ENCODE measurements around the gene TUBG2.

TUBG2 gene

GRCh38 chr17:42704837-42705494 lies 45.9 kb downstream of the TUBG2 start:
- H3K4me3 ChIP-seq (ENCODE audit: low read depth, low read length), result no peak overlapping the region
- no peak for DNase-seq (ENCODE audit: low read depth, low spot score)
- no peak for TF ChIP-seq CTCF (IDR thresholded peaks at IDR 0.05; ENCODE audit: insufficient read depth, low read length, missing control alignments)
- ChIA-PET CTCF (interaction anchor here (1.0 to 2.3 kb wide), 3 partner anchors 58 to 138 kb away, joined by 3 to 6 read pairs (median 3); no protein-coding TSS in a partner anchor), POLR2A (no interaction called here)

- POLR2A ChIA-PET, result no interaction called here
- TF ChIP-seq CTCF (IDR thresholded peaks at IDR 0.05; ENCODE audit: insufficient read depth, low read length, missing control alignments), result no peak
- no peak overlapping the region for H3K4me3 ChIP-seq (ENCODE audit: low read depth, low read length)
- DNase-seq (ENCODE audit: low read depth, low spot score), result no peak
- CTCF ChIA-PET, result interaction anchor here (1.3 to 1.5 kb wide), 5 partner anchors 11 to 129 kb away, joined by 3 read pairs; partner anchors contain the start of gene PSMC3IP
Observed at GRCh38 chr17:42706732-42707131, 47.6 kb downstream of the TUBG2 start.

GRCh38 chr17:42708588-42708987 lies 49.5 kb downstream of the TUBG2 start:
- no peak for TF ChIP-seq CTCF (IDR thresholded peaks at IDR 0.05; ENCODE audit: insufficient read depth, low read length, missing control alignments)
- no peak for DNase-seq (ENCODE audit: low read depth, low spot score)
- ChIA-PET POLR2A (no interaction called here), CTCF (interaction anchor here (0.9 to 3.0 kb wide), 5 partner anchors 11 to 220 kb away, joined by 3 to 19 read pairs (median 4); partner anchors contain the start of gene BECN1)
- no peak overlapping the region for H3K4me3 ChIP-seq (ENCODE audit: low read depth, low read length)

GRCh38 chr17:42709561-42709960 lies 50.5 kb downstream of the TUBG2 start:
- no peak for TF ChIP-seq CTCF (IDR thresholded peaks at IDR 0.05; ENCODE audit: insufficient read depth, low read length, missing control alignments)
- CTCF ChIA-PET, result interaction anchor here (0.8 to 3.0 kb wide), 9 partner anchors 10 to 219 kb away, joined by 3 to 19 read pairs (median 3); partner anchors contain the start of gene BECN1
- POLR2A ChIA-PET, result no interaction called here
- H3K4me3 ChIP-seq (ENCODE audit: low read depth, low read length), result no peak overlapping the region
- no peak for DNase-seq (ENCODE audit: low read depth, low spot score)

All from AG04449 (cell line).